HG03135 (cell line): ENCODE results near the gene ABL1.

Experiments
- ATAC-seq: cut with Tn5 transposase; IDR thresholded peaks from one replicate; pipeline ENCODE4 v1.9.1; 2021; ENCODE audit warnings: mild to moderate bottlenecking, moderate library complexity; ENCODE audit not compliant: unreplicated experiment

Gene ABL1

GRCh38 chr9:130913599-130914416 lies 78.8 kb downstream of the ABL1 start:
- ATAC-seq = no peak

- ATAC-seq = no peak
Observed at GRCh38 chr9:130914417-130915095, 79.5 kb downstream of the ABL1 start.

- ATAC-seq = no peak
Observed at GRCh38 chr9:130915096-130915447, 80.0 kb downstream of the ABL1 start.

GRCh38 chr9:130917168-130917960 lies 82.3 kb downstream of the ABL1 start:
- no peak for ATAC-seq

- ATAC-seq = no peak
Observed at GRCh38 chr9:130918101-130918825, 83.2 kb downstream of the ABL1 start.

GRCh38 chr9:130918826-130919558 lies 83.9 kb downstream of the ABL1 start:
- ATAC-seq = no peak

GRCh38 chr9:130919559-130920145 lies 84.6 kb downstream of the ABL1 start:
- no peak for ATAC-seq

- no peak for ATAC-seq
Observed at GRCh38 chr9:130920233-130920632, 85.2 kb downstream of the ABL1 start.

- ATAC-seq = no peak
Observed at GRCh38 chr9:130920762-130921299, 85.8 kb downstream of the ABL1 start.

- ATAC-seq = no peak
Observed at GRCh38 chr9:130921300-130921988, 86.4 kb downstream of the ABL1 start.

GRCh38 chr9:130921989-130922892 lies 87.2 kb downstream of the ABL1 start:
- ATAC-seq = no peak

- ATAC-seq = no peak
Observed at GRCh38 chr9:130922893-130923610, 88.0 kb downstream of the ABL1 start.

GRCh38 chr9:130923611-130924447 lies 88.8 kb downstream of the ABL1 start:
- ATAC-seq = no peak

- ATAC-seq = no peak
Observed at GRCh38 chr9:130924448-130924788, 89.4 kb downstream of the ABL1 start.

GRCh38 chr9:130925050-130925678 lies 90.1 kb downstream of the ABL1 start:
- no peak for ATAC-seq

- no peak for ATAC-seq
Observed at GRCh38 chr9:130927338-130927737, 92.3 kb downstream of the ABL1 start.
